HG03139 (cell line): Measurements from ENCODE around the gene LRFN3.
A peak's percentile ranks its signal among the peaks of the same experiment; 100 is the strongest.
"Not testable (repeated sequence)": the region's sequence is repeated elsewhere in the genome, so short reads cannot be mapped to it uniquely, and the experiment has no call there.

ENCODE experiments used
- ATAC-seq: cut with Tn5 transposase; IDR thresholded peaks from one replicate; pipeline ENCODE4 v1.9.1; 2021; ENCODE audit not compliant: unreplicated experiment

The LRFN3 gene

GRCh38 chr19:35905178-35905727 is 30.9 kb upstream of the LRFN3 start:
- no peak for ATAC-seq

DNA sequence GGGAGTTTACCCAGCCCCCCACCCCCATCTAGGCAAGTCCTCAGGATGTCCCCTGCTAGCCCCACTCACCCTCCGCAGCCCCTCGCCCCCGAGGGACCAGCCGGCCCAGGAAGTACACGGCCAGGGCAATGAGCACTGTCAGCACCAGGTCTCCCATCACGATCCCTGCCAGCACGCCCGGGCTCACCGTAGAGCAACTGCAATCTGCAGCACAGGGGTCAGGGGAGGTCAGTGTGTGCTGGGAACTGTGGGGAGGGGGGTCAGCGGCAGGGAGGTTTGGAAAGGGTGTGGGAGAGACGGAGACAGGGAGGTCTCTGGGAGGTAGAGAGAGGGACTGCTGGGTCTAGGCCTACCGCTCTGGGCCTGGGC is 28.8 kb upstream of the LRFN3 start:
- ATAC-seq = no peak

DNA sequence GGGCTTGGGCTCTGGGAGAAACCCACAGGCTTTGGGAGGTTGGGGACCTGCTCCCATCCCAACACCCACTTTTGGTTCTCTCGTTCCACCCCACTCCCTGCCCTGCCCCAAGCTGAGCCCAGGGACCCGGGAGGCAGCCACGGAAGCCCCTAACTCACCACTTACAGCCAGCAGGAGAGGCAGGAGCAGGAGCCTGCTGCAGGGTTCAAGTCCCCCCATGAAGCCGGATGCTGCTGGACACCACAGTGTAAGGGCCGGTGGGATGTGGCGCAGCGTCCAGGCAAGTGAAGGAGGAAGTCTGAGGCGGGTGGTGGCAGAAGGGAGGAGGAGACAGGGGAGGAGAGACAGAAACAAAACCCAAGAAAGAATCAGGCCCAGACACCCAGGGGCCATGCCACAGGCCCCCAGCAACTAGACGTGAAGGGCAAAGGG is 28.1 kb upstream of the LRFN3 start, which contains the start of gene TYROBP:
TYROBP (minus strand) TSS at position 286 of the 432 bp plus-strand sequence; CDS start at position 219, 67 bp downstream.
- no peak for ATAC-seq

- ATAC-seq = no peak
Measured at GRCh38 chr19:35908973-35909683, 27.0 kb upstream of the LRFN3 start.

DNA sequence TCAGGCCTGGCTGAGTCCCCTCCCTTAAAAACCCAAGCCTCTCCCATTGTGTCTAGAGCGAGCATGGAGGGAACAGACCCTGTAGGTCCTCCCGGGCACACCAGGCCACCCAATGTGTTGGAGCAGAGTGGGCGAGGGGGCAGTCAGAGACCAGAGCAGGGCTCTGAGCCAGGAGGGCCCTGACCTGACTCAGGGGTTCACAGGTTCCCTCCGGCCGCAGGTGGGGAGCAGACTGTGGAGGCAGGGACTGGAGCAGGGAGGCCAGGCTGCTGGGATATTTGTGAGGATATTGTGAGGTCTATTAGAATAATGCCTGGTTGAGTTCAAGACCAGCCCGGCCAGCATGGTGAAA is 26.5 kb upstream of the LRFN3 start:
- no peak for ATAC-seq

DNA sequence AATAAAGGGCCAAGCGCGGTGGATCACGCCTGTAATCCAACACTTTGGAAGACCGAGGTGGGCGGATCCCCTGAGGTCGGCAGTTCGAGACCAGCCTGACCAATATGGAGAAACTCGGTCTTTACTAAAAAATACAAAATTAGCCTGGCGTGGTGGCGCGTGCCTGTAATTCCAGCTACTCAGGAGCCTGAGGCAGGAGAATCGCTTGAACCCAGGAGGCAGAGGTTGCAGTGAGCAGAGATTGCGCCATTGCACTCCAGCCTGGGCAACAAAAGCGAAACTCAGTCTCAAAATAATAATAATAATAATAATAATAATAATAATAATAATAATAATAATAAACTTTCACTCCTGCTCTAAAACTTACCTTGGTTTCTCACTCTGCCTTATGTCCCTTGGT is 25.8 kb upstream of the LRFN3 start:
- ATAC-seq = not testable (repeated sequence)

DNA sequence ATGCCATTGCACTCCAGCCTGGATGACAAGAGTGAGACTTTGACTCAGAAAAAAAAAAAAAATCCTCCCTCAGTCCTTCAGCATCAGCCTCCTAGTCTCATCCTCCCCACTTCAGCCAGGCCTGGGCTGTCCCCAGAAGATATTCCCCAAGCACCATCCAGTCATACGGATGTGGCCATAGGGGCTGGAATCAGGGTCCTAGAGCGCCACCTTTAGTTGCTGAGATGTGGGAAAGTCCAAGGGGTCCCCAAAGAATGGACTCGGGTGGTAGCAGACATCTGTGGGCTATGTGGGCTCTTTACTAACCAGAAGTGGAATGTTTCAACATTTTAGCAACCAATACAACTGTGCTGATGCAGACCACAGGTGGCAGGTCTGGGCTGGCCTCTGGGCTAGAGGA is 25.0 kb upstream of the LRFN3 start:
- no peak for ATAC-seq

GRCh38 chr19:35911790-35912189 is 24.4 kb upstream of the LRFN3 start:
- ATAC-seq = no peak

DNA sequence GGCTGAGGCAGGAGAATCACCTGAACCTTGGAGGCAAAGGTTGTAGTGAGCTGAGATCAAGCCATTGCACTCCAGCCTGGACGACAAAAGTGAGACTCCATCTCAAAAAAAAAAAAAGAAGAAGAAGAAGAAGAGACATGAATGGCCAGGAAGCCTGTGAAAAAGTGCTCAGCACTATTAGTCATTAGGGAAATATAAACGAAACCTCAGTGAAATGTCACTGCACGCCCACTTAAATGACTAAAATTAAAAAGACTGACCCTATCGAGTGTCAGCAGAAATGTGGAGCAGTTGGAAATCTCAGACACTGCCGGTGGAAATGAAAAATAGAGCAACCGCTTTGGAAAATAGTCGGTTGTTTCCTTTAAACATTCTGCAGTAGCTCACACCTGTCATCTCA is 22.6 kb upstream of the LRFN3 start:
- no peak for ATAC-seq

GRCh38 chr19:35915443-35915842 is 20.7 kb upstream of the LRFN3 start:
- no peak for ATAC-seq

- no peak for ATAC-seq
Measured at GRCh38 chr19:35919306-35919705, 16.9 kb upstream of the LRFN3 start.

- no peak for ATAC-seq
Measured at GRCh38 chr19:35921012-35921411, 15.2 kb upstream of the LRFN3 start.

- no peak for ATAC-seq
Measured at GRCh38 chr19:35925501-35925900, 10.7 kb upstream of the LRFN3 start.

DNA sequence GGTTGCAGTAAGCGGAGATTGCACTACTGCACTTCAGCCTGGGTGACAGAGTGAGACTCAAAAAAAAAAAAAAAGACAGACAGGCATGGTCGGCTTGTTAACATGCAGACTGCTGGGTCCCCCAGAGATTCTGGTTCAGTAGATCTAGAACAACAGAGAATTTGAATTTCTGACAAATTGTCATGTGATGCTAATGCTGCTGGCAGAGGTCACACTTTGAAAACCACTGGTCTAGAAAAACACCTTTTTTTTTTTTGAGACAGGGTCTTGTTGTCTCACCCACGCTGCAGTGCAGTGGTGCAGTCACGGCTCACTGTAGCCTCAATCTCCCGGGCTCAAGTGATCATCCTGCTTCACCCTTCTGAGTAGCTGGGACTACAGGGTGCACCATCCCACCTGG is 7.7 kb upstream of the LRFN3 start:
- ATAC-seq = no peak

DNA sequence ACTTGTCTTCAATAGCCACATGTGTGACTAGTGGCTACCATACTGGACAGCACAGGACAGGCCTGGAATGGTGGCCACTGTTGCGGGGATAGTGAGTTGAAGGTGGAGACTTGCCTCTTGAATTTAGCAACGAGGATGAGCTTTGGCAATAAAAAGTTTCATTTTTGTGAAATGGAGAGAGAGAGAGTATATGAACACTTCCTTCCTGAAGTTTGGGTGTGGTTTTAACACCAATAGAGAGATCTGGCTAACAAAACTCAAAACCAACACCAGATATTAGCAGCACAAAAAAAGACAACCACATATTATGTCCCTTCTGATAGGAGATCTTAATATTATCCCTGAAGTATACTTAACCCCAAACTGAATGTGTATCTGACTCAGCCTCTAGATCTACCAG is 6.3 kb upstream of the LRFN3 start:
- no peak for ATAC-seq

DNA sequence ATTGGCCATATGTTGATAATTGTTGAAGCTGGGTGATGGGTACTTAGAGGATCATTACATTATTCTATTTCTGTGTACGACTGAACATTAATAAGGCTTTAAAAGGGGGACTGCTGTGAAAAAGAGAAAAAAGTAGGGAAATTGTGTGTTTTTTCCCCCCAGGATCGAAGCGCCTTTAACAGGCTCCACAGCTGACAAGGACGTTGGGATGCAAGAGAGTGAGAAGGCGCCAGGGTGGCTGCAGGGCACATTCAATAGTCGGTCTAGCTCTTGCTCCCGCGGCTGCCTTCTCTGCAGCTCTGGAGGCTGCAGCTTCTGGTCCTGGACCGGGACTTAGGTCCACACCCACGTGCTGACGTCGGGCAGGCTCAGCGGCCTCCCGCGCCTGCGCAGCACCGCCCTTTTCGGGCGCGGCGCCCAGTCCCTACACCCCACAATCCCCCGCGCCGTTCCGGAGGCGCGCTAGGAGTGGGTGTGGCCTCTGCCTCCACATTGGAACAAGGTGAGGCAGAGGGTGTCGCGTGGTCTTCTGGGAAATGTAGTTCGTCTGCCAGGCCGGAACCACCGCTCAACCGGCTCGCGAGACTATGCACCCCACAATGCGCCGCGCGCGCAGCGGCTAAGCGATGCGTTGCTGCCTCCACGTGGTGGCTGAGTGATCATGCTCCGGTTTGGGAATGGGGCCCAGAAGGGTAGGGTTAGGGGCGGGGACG is 4.9 kb upstream of the LRFN3 start:
- peak; percentile 92 for ATAC-seq

DNA sequence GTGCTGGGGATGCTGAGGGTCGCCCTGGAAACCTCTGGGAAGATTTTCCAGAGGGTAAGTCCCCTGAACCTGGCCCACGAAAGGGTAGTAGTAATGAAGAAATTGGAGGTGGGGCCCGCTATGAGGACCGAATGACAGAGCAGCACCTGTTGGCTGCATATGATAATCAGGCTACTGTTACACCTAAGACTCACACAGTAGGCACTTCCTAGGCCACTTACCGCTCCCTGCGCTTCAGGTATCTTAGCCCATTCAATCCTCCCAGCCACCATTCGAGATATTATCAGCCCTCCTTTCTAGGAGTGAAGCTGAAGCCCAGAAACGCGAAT is 4.3 kb upstream of the LRFN3 start:
- peak; percentile 2 for ATAC-seq

GRCh38 chr19:35932291-35932936 is 3.8 kb upstream of the LRFN3 start:
- ATAC-seq = no peak

- ATAC-seq = no peak
Measured at GRCh38 chr19:35936738-35937268, 629 bp downstream of the LRFN3 start.

DNA sequence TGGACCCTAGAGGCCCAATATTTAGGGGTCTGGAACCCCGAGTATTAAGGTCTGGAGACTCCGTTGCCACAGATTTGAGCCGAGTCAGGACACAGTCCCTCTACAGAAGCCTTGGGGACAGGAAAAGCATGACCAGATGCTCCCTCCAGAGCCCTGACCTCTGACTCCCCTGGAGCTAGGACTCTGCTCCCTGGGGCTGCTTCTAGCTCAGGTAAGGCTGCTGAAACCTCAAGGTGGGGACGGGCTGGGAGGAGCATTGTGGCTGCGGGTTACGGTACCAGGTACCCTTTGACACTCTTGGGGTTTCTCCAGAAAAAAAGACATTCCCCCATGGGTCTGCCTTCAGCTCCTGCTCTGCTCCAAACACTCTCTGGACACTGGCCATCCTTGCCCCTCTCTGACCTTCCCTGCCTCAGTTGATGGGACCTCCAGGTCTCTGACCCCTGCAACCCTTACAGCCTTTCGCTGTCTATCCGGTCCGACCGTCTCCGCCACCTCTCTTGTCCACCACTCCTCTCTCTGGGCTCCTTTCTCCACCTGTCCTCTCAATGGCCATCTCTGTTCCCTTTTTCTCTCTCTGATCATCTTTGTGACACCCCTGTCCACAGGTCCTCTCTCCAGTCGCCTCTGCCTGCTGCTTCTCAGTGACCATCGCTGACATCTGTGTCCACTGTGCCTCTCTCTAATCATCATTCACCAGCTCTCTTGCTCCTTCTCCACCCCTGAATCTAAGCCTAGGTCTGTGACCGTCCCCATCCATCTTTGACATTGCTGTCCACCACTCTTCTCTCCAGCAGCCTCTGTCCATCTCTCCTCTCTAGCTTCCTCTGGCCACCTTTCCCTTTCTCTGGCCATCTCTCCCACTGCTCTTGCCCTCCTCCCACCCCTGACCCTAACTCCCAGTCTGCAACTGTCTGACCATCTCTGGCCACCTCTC is 1.4 kb downstream of the LRFN3 start:
- ATAC-seq = no peak
